ENCODE measurements around the gene DUOX2. TPM values are rescaled to one million over a fixed set of nuclear protein-coding genes. Genes with fewer than 3 reads are reported as not detected.

The DUOX2 gene
- total RNA-seq, 1 donor from 2014 or later, result not detected

DNA sequence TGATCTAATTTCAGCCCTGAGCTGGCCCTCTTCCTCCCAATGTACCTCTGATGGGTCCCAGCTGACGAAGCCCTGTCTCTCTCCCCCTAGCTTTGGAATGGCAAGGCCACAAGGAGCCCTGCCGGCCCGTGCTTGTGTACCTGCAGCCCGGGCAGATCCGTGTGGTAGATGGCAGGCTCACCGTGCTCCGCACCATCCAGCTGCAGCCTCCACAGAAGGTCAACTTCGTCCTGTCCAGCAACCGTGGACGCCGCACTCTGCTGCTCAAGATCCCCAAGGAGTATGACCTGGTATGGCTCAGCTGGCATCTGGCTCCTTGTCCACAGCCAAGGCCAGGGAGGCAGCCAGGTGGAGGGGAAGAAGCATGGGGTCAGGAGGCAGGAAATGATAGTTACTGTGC, 30.0 kb upstream of the DUOX2 start:
- no peak for DNase-seq (ENCODE audit: extremely low spot score, unreplicated experiment)
- H3K4me3 Mint-ChIP-seq (ENCODE audit: unreplicated experiment), result no peak overlapping the region
- TF ChIP-seq, protein P1, sequence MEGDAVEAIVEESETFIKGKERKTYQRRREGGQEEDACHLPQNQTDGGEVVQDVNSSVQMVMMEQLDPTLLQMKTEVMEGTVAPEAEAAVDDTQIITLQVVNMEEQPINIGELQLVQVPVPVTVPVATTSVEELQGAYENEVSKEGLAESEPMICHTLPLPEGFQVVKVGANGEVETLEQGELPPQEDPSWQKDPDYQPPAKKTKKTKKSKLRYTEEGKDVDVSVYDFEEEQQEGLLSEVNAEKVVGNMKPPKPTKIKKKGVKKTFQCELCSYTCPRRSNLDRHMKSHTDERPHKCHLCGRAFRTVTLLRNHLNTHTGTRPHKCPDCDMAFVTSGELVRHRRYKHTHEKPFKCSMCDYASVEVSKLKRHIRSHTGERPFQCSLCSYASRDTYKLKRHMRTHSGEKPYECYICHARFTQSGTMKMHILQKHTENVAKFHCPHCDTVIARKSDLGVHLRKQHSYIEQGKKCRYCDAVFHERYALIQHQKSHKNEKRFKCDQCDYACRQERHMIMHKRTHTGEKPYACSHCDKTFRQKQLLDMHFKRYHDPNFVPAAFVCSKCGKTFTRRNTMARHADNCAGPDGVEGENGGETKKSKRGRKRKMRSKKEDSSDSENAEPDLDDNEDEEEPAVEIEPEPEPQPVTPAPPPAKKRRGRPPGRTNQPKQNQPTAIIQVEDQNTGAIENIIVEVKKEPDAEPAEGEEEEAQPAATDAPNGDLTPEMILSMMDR (IDR thresholded peaks at IDR 0.05), result no peak
- peaks cover 18% of the 10 kb centered on the region for H3K27me3 Mint-ChIP-seq (ENCODE audit: unreplicated experiment)
- no peaks in the 10 kb centered on the region for H3K9me3 Mint-ChIP-seq (ENCODE audit: unreplicated experiment)
- H3K27ac Mint-ChIP-seq (ENCODE audit: unreplicated experiment), result no peak overlapping the region
- H3K36me3 Mint-ChIP-seq (ENCODE audit: unreplicated experiment), result no peaks in the 10 kb centered on the region
- no peaks in the 10 kb centered on the region for H3K4me1 Mint-ChIP-seq (ENCODE audit: unreplicated experiment)

DNA sequence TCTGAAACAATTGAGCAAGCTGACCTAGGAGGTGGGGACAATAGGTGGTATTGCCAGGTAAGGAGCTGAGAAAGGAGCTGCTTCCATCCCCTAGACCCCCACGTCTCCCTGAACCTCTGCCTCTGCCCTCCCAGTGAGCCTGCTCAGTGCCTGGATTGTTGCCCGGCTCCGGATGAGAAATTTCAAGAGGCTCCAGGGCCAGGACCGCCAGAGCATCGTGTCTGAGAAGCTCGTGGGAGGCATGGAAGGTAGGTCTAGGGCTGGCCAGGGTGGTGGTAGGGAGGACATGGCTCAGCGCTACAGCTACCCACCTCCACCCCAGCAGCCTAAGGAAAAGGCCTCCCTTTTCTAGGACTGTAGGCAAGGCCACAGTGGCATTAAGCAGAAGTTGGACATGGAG, 29.1 kb upstream of the DUOX2 start:
- Mint-ChIP-seq H3K4me1 (ENCODE audit: unreplicated experiment) (no peaks in the 10 kb centered on the region), H3K27ac (ENCODE audit: unreplicated experiment) (no peak overlapping the region), H3K9me3 (ENCODE audit: unreplicated experiment) (no peaks in the 10 kb centered on the region), H3K27me3 (ENCODE audit: unreplicated experiment) (peaks cover 18% of the 10 kb centered on the region), H3K36me3 (ENCODE audit: unreplicated experiment) (no peaks in the 10 kb centered on the region), H3K4me3 (ENCODE audit: unreplicated experiment) (no peak overlapping the region)
- no peak for DNase-seq (ENCODE audit: extremely low spot score, unreplicated experiment)
- TF ChIP-seq, protein P1 (IDR thresholded peaks at IDR 0.05), result no peak

DNA sequence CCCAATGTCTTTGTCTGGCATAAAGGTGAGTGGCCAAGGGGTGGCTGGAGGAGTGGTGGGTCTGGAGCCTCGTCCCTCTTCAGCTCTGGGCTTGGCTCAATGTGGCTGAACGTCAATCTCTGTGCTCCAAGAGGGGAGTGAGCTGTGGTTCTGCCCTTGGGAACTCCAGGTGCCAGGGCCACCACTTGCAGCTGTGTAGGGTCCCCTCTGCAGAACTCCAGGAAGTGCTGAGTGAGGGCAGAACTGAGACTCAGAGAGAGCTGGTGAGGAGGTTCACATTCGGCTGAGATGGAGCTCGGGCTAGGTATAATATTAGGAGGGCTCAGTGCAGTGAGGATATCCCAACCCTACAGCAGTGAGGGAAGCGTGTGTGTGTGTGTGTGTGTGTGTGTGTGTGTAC, 27.4 kb upstream of the DUOX2 start:
- no peak for DNase-seq (ENCODE audit: extremely low spot score, unreplicated experiment)
- no peaks in the 10 kb centered on the region for H3K4me1 Mint-ChIP-seq (ENCODE audit: unreplicated experiment)

DNA sequence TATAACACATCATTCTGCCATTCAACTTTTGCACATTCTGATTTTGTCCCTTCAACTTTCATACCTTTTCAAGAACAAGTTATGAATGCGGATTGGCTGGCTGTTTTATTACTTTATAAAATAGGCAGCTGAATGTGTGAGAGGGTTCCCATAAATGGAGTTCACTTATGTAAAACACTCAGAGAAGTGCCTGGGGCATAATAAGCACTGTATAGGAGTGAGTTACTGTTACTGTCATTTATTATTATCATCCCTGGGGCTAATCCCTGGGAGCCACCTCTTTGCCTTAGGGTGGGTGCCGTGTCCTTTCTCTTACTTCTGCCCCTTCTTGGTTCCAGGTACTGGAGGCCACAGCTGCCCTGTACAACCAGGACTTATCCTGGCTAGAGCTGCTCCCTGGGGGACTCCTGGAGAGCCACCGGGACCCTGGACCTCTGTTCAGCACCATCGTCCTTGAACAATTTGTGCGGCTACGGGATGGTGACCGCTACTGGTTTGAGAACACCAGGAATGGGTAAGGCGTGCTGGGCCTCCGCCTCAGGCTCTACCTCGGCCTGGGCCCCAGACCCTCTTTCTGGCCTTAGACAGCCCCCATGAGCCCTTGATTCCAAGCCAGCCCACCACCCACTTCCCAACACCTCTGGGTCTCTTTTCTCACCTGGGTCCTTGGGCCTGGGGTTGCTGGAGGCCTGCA, 26.7 kb upstream of the DUOX2 start:
- H3K27me3 Mint-ChIP-seq (ENCODE audit: unreplicated experiment), result peaks cover 16% of the 10 kb centered on the region
- DNase-seq (ENCODE audit: extremely low spot score, unreplicated experiment), result no peak
- H3K36me3 Mint-ChIP-seq (ENCODE audit: unreplicated experiment), result no peaks in the 10 kb centered on the region
- H3K4me1 Mint-ChIP-seq (ENCODE audit: unreplicated experiment), result no peaks in the 10 kb centered on the region
- no peak overlapping the region for H3K4me3 Mint-ChIP-seq (ENCODE audit: unreplicated experiment)
- TF ChIP-seq, protein P1 (IDR thresholded peaks at IDR 0.05), result no peak
- no peak overlapping the region for H3K27ac Mint-ChIP-seq (ENCODE audit: unreplicated experiment)
- H3K9me3 Mint-ChIP-seq (ENCODE audit: unreplicated experiment), result no peaks in the 10 kb centered on the region

More for the DNA sequence above, 27.4 kb upstream of the DUOX2 start:
- Mint-ChIP-seq H3K4me3 (ENCODE audit: unreplicated experiment) (no peak overlapping the region), H3K9me3 (ENCODE audit: unreplicated experiment) (no peaks in the 10 kb centered on the region), H3K27me3 (ENCODE audit: unreplicated experiment) (peaks cover 18% of the 10 kb centered on the region), H3K36me3 (ENCODE audit: unreplicated experiment) (no peaks in the 10 kb centered on the region), H3K27ac (ENCODE audit: unreplicated experiment) (no peak overlapping the region)
- TF ChIP-seq, protein P1 (IDR thresholded peaks at IDR 0.05), result no peak

DNA sequence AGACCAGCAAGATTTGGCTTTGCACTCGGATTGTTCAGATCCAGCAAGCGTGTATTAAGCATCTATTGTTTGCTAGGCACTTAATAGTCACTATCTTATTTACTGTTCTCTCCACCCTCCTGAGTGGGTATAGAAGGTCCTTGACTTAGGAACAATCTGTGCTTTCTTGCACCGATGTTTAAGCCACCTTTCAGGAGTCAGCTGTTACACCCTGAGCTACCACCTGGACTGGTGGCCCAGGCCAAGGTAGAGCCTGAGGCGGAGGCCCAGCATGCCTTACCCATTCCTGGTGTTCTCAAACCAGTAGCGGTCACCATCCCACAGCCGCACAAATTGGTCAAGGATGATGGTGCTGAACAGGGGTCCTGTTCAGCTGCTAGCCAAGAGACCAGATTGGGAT, 25.8 kb upstream of the DUOX2 start:
- DNase-seq (ENCODE audit: extremely low spot score, unreplicated experiment), result no peak
- TF ChIP-seq, protein P1 (IDR thresholded peaks at IDR 0.05), result no peak
- H3K9me3 Mint-ChIP-seq (ENCODE audit: unreplicated experiment), result no peaks in the 10 kb centered on the region
- peaks cover 15% of the 10 kb centered on the region for H3K27me3 Mint-ChIP-seq (ENCODE audit: unreplicated experiment)
- H3K36me3 Mint-ChIP-seq (ENCODE audit: unreplicated experiment), result no peaks in the 10 kb centered on the region
- H3K27ac Mint-ChIP-seq (ENCODE audit: unreplicated experiment), result no peak overlapping the region
- peaks cover 2% of the 10 kb centered on the region for H3K4me1 Mint-ChIP-seq (ENCODE audit: unreplicated experiment)
- H3K4me3 Mint-ChIP-seq (ENCODE audit: unreplicated experiment), result no peak overlapping the region

Measured in osteocyte (in vitro differentiated cells).